Right lobe of liver (tissue), 4 donors: Measurements from ENCODE around the gene STK17A.

Experiments used
- POLR2A ChIP-seq: fragments of 450-650 bp; IDR thresholded peaks from one replicate; pipeline ENCODE4 v1.6.1; 2017; ENCODE audit warnings: antibody characterized with exemption, mild to moderate bottlenecking
- TF ChIP-seq, protein P1 (sequence below), 4 donors: fragments of 200-600 bp in 3 of 4; fragments of 450-650 bp in 1 of 4; IDR thresholded peaks; one replicate each; pipeline versions ENCODE4 v1.5.1 to v1.8.0; 2016 to 2022; ENCODE audit warnings: antibody characterized with exemption in 4 of 4, mild to moderate bottlenecking in 2 of 4
- donor health status: DM: no; HTN: no; CAD: no.
- donor health status: DM: no; HTN: no; CAD: no.
- donor health status: DM: no; HTN: yes; CAD: no.

DNA sequence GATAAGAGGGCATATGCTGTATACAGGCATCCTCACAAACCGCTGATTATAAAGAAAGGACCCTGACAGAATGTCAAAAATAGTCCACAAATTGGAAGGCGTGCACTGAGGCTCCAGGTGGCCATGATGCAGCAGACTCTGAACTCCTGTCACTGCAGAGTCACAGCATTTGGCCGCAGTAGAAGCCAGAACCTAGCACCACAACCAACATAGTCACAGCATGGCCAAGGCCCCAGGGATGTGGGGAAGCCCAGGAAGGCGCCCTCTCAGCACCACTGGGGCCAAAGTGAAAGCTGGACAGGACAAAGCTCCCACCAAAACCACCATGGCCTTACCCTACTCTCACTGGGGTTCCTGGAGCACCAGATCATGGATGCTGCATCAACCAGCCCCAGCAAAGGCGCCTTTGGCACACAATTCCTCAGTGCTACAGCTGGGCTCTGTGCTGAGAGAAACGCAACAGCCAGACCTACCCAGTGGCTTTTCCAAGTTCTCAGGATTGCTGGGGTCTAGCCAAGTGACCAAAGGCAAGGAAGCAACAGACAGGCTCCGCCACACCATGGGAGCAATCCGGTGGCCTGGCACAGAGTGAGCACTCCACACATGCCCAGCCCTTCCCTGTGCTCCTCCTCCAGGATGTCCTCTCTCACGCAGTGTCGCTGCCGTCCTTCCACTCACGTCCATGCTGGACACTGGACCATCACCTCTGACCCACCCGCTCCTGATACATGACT, 60.2 kb downstream of the STK17A start:
- TF ChIP-seq, protein P1, sequence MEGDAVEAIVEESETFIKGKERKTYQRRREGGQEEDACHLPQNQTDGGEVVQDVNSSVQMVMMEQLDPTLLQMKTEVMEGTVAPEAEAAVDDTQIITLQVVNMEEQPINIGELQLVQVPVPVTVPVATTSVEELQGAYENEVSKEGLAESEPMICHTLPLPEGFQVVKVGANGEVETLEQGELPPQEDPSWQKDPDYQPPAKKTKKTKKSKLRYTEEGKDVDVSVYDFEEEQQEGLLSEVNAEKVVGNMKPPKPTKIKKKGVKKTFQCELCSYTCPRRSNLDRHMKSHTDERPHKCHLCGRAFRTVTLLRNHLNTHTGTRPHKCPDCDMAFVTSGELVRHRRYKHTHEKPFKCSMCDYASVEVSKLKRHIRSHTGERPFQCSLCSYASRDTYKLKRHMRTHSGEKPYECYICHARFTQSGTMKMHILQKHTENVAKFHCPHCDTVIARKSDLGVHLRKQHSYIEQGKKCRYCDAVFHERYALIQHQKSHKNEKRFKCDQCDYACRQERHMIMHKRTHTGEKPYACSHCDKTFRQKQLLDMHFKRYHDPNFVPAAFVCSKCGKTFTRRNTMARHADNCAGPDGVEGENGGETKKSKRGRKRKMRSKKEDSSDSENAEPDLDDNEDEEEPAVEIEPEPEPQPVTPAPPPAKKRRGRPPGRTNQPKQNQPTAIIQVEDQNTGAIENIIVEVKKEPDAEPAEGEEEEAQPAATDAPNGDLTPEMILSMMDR (IDR thresholded peaks at IDR 0.05) = no peak
- no peak for TF ChIP-seq POLR2A
